ENCODE data around the gene CLDN10. TPM values are rescaled to one million over a fixed set of nuclear protein-coding genes. Genes with fewer than 3 reads are reported as not detected.
"Not testable (repeated sequence)": the region's sequence is repeated elsewhere in the genome, so short reads cannot be mapped to it uniquely, and the experiment has no call there.

CLDN10 gene
- total and polyA plus RNA-seq, 2 of the 8 experiments (the other 6 are each of a cell fraction or from before 2014, with no cell fraction given): 41.2 to 43.6 TPM

- 94% methylated on average over 4 of the region's 5 CpGs; no CpG with 5 or more reads in 1 of the 2 experiments for WGBS, 2 experiments (ENCODE audit: extremely low coverage in 1 of 2, insufficient coverage in 1 of 2, insufficient read length in 1 of 2, insufficient replicate concordance in 2 of 2, low coverage in 1 of 2, low lambda C conversion rate in 2 of 2, missing lambda C conversion rate in 1 of 2)
- CTCF ChIA-PET (ENCODE audit: partially characterized antibody): interaction anchor here (0.6 to 1.5 kb wide), 5 partner anchors 10 to 32 kb away, joined by 3 to 5 read pairs (median 3); no protein-coding TSS in a partner anchor
- not testable (repeated sequence) for FAIRE-seq
These were observed 36.9 kb upstream of the CLDN10 start for GRCh38 chr13:95515606-95516005.

More at GRCh38 chr13:95515606-95516005, 36.9 kb upstream of the CLDN10 start:
- not testable (repeated sequence) for H3K79me1 ChIP-seq (ENCODE audit: low read depth, low read length); H4K20me1 ChIP-seq (replicated peaks in 1 of 2; ENCODE audit: control insufficient read depth in 1 of 2, insufficient read depth in 2 of 2, low read length in 2 of 2); H3K27me3 ChIP-seq (replicated peaks in 1 of 4; ENCODE audit: control insufficient read depth in 3 of 4, extremely low read depth in 1 of 4, insufficient read depth in 3 of 4, low read length in 3 of 4); H2BK120ac ChIP-seq (replicated peaks; ENCODE audit: low read depth, low read length); H3K9ac ChIP-seq (replicated peaks in 1 of 4; ENCODE audit: extremely low read depth in 1 of 4, low read depth in 3 of 4, low read length in 3 of 4); H3K36me3 ChIP-seq (ENCODE audit: control insufficient read depth in 2 of 4, insufficient read depth in 4 of 4, low read length in 3 of 4); H3K4ac ChIP-seq (replicated peaks; ENCODE audit: insufficient read length, low read depth, low read length); DNase-seq (ENCODE audit: low read depth in 1 of 2, low spot score in 2 of 2); H3K9me3 ChIP-seq (ENCODE audit: insufficient read depth in 2 of 2, low read depth in 1 of 2, low read length in 1 of 2); H2BK20ac ChIP-seq (ENCODE audit: low read length); H3K4me1 ChIP-seq (replicated peaks in 1 of 4; ENCODE audit: control insufficient read depth in 3 of 4, insufficient read depth in 4 of 4, low read length in 3 of 4); H2BK5ac ChIP-seq (ENCODE audit: low read depth, low read length); H2BK12ac ChIP-seq (ENCODE audit: low read depth, low read length); H2AFZ ChIP-seq (ENCODE audit: low read length); H3K23ac ChIP-seq (ENCODE audit: insufficient read length); H3K27ac ChIP-seq (ENCODE audit: low read depth, low read length); H2AK5ac ChIP-seq (ENCODE audit: low read depth, low read length); H3K18ac ChIP-seq (ENCODE audit: extremely low read depth, low read length); H2BK15ac ChIP-seq (ENCODE audit: low read length); H3K23me2 ChIP-seq (ENCODE audit: low read depth, low read length); H3K4me3 ChIP-seq (ENCODE audit: extremely low read depth in 1 of 4, insufficient read depth in 2 of 4, low read depth in 3 of 4, low read length in 4 of 4); H3K14ac ChIP-seq (ENCODE audit: insufficient read length); H4K5ac ChIP-seq (ENCODE audit: insufficient read length, low read depth, low read length); H3K4me2 ChIP-seq (ENCODE audit: insufficient read depth in 1 of 2, low read depth in 2 of 2, low read length in 2 of 2); H4K91ac ChIP-seq (replicated peaks; ENCODE audit: insufficient read length, low read length); H4K8ac ChIP-seq (ENCODE audit: extremely low read depth, insufficient read depth, low read length); H3K79me2 ChIP-seq (ENCODE audit: control insufficient read depth in 1 of 2, insufficient read depth in 2 of 2, low read length in 2 of 2); H3K56ac ChIP-seq (replicated peaks; ENCODE audit: insufficient read length, low read depth, low read length)
- POLR2A ChIA-PET (ENCODE audit: partially characterized antibody): interaction anchor here (0.6 to 1.0 kb wide), 2 partner anchors 11 to 49 kb away, joined by 3 read pairs; no protein-coding TSS in a partner anchor
